ENCODE results near the gene SRSF10.
"Not testable (repeated sequence)": the region's sequence is repeated elsewhere in the genome, so short reads cannot be mapped to it uniquely, and the experiment has no call there.

SRSF10 gene

GRCh38 chr1:23963617-23964234 lies 16.4 kb downstream of the SRSF10 start:
- TF ChIP-seq, protein P1, sequence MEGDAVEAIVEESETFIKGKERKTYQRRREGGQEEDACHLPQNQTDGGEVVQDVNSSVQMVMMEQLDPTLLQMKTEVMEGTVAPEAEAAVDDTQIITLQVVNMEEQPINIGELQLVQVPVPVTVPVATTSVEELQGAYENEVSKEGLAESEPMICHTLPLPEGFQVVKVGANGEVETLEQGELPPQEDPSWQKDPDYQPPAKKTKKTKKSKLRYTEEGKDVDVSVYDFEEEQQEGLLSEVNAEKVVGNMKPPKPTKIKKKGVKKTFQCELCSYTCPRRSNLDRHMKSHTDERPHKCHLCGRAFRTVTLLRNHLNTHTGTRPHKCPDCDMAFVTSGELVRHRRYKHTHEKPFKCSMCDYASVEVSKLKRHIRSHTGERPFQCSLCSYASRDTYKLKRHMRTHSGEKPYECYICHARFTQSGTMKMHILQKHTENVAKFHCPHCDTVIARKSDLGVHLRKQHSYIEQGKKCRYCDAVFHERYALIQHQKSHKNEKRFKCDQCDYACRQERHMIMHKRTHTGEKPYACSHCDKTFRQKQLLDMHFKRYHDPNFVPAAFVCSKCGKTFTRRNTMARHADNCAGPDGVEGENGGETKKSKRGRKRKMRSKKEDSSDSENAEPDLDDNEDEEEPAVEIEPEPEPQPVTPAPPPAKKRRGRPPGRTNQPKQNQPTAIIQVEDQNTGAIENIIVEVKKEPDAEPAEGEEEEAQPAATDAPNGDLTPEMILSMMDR (IDR thresholded peaks at IDR 0.05; ENCODE audit: low read depth, low read length, missing control alignments), result no peak

DNA sequence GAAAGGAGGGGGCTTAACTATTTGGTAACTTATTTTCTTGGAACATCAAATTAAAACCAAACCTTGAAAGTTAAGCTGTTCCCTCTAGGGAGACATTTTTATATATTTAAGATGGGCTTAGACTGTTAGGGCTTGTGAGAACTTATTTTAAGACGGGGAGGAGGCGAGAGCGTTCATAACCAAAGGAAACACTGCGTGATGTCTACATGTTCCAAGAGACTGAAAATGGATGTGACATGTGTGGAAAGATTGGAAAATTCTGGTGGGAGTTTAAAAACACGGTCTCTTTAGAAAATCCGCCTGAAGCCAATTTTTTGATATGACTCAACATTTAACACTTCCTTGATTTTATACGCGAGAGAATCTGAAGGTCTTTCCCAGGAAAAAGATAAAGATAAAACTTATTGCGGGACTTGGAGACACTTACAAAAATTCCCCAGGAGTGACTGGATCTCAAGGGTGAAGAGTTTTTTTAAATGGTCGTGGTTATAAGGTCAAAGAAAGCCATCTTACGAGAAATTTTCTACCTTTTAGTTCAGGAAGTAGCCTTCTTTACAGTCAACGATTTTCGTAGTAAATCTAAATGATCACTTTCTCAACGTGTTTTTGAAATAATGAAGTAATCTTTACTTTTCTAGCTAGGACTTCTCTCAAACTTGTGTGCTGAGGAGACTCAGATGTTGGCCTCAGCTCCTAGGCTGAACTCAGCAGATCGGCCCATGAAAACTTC lies 19.7 kb downstream of the SRSF10 start:
- DNase-seq (ENCODE audit: low read depth), result no peak
- TF ChIP-seq, protein P1 (IDR thresholded peaks at IDR 0.05; ENCODE audit: low read depth, low read length, missing control alignments), result no peak
- H3K4me3 ChIP-seq (ENCODE audit: low read depth, low read length), result peak overlapping the region; percentile 61

More at GRCh38 chr1:23963617-23964234, 16.4 kb downstream of the SRSF10 start:
- H3K4me3 ChIP-seq (ENCODE audit: low read depth, low read length), result no peak overlapping the region
- DNase-seq (ENCODE audit: low read depth), result no peak

- peak within 1 kb of the TSS; percentile 61 for H3K4me3 ChIP-seq (ENCODE audit: low read depth, low read length)
- TF ChIP-seq, protein P1 (IDR thresholded peaks at IDR 0.05; ENCODE audit: low read depth, low read length, missing control alignments), result no peak
- DNase-seq (ENCODE audit: low read depth), result peak; percentile 80
These were observed 20.5 kb downstream of the SRSF10 start, which contains the start of gene PNRC2 for GRCh38 chr1:23959461-23960290. Gene PNRC2 (plus strand): TSS chr1:23959828. CDS start chr1:23961458, 1,630 bp downstream.

DNA sequence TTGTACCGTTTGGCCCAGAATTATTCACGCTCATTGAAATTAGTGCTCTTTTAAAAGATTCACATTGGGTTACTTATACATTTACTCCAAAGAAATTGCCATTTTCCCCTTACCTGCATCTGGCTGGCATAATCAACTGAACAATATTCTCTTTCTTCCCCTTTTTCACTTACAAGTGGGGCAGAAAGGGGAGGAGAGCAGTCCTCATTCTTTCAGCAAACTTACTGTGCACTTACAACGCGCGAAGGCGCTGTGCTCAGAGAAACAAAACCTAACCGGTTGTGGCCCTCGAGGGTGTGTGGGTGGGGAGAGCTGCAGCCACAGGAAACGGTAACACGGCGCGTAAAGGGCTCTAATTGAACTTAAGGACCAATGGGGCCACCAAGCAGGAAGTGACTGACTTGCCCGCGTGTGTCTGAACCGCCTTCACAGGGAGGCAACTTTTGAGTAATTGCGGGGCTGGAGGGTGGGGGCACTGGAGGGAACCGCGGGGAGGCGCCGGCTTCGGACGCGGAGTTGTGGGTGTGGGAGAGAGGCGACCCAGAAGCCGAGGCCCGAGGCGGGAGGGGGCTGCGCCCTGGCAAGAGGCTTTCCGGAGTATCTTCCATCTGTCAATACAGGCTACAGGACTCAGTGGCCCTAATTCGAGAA lies 21.2 kb downstream of the SRSF10 start:
- peak; percentile 98 for DNase-seq (ENCODE audit: low read depth)
- H3K4me3 ChIP-seq (ENCODE audit: low read depth, low read length), result peak overlapping the region; percentile 61
- TF ChIP-seq, protein P1 (IDR thresholded peaks at IDR 0.05; ENCODE audit: low read depth, low read length, missing control alignments), result peak; percentile 38

GRCh38 chr1:23958040-23958809 lies 21.9 kb downstream of the SRSF10 start:
- H3K4me3 ChIP-seq (ENCODE audit: low read depth, low read length), result peak overlapping the region; percentile 61
- not testable (repeated sequence) for DNase-seq (ENCODE audit: low read depth)

DNA sequence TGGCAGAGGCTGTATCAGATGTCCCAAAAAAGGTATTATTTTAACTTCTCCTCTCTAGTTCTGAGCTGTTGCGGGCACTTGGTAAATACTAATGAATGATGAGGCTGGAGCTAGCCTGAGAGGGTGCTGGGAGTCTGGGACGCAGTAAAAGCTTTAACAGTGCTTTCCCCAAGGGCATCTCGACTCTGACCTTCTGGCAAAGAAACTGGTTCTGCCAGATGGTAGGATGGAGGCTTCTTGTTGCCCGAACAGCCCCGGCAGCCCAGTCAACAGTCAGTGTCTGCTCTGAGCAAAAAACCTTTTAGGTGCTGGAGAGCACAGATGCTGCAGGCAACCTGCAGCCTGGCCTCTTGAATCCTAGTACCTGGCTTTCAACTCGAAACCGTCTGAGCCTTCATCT lies 23.0 kb downstream of the SRSF10 start:
- no peak for DNase-seq (ENCODE audit: low read depth)
- TF ChIP-seq, protein P1 (IDR thresholded peaks at IDR 0.05; ENCODE audit: low read depth, low read length, missing control alignments), result no peak
- no peak overlapping the region for H3K4me3 ChIP-seq (ENCODE audit: low read depth, low read length)

Measured in GM12864 (cell line).